Midbrain (tissue), 1 donor: Measurements from ENCODE around the gene UCK1.
"Not testable (repeated sequence)": the region's sequence is repeated elsewhere in the genome, so short reads cannot be mapped to it uniquely, and the experiment has no call there.

ENCODE experiments used
- DNase-seq: peaks from one replicate; lab custom pipeline; 2025; lab: John Stamatoyannopoulos, UW

Gene UCK1

GRCh38 chr9:131554087-131554842, 23.2 kb upstream of the UCK1 start:
- DNase-seq = no peak

GRCh38 chr9:131552030-131552429, 21.0 kb upstream of the UCK1 start:
- no peak for DNase-seq

- DNase-seq = not testable (repeated sequence)
These were observed 19.4 kb upstream of the UCK1 start for GRCh38 chr9:131550465-131550864.

- DNase-seq = not testable (repeated sequence)
These were observed 18.1 kb upstream of the UCK1 start for GRCh38 chr9:131549186-131549585.

- no peak for DNase-seq
These were observed 15.4 kb upstream of the UCK1 start for GRCh38 chr9:131546336-131547084.

GRCh38 chr9:131545786-131546335, 14.8 kb upstream of the UCK1 start:
- DNase-seq = no peak

- DNase-seq = no peak
These were observed 14.1 kb upstream of the UCK1 start, which contains the start of gene PRRT1B for GRCh38 chr9:131545003-131545785. PRRT1B (plus strand) TSS chr9:131545523; CDS start chr9:131545616, 93 bp downstream.

- DNase-seq = no peak
These were observed 12.1 kb upstream of the UCK1 start for GRCh38 chr9:131543141-131543540.

- no peak for DNase-seq
These were observed 8.3 kb upstream of the UCK1 start for GRCh38 chr9:131539223-131539923.

- no peak for DNase-seq
These were observed 6.9 kb upstream of the UCK1 start for GRCh38 chr9:131537946-131538345.

GRCh38 chr9:131534721-131535237, 3.7 kb upstream of the UCK1 start:
- no peak for DNase-seq

GRCh38 chr9:131530546-131530919, 530 bp downstream of the UCK1 start:
- DNase-seq = no peak

- DNase-seq = no peak
These were observed 1.2 kb downstream of the UCK1 start for GRCh38 chr9:131529597-131530545.

- no peak for DNase-seq
These were observed 2.1 kb downstream of the UCK1 start for GRCh38 chr9:131528886-131529505.

GRCh38 chr9:131528186-131528585, 2.9 kb downstream of the UCK1 start:
- no peak for DNase-seq

GRCh38 chr9:131525643-131526565, 5.2 kb downstream of the UCK1 start:
- DNase-seq = peak; percentile 36

- DNase-seq = no peak
These were observed 6.3 kb downstream of the UCK1 start for GRCh38 chr9:131524665-131525315.
